Lower leg skin (tissue), 3 donors: ENCODE data around the gene HSP90B1.

Source experiments
- POLR2A ChIP-seq, 2 donors: fragments of 450-650 bp; IDR thresholded peaks; one replicate each; pipeline ENCODE4 v1.6.1; 2016 to 2017; ENCODE audit warnings: antibody characterized with exemption in 2 of 2, mild to moderate bottlenecking in 1 of 2, moderate library complexity in 1 of 2
- TF ChIP-seq, protein P1 (sequence below), 3 donors: fragments of 450-650 bp; IDR thresholded peaks; one replicate each; pipeline ENCODE4 v1.5.1; 2016; ENCODE audit warnings: antibody characterized with exemption in 3 of 3, mild to moderate bottlenecking in 3 of 3, moderate library complexity in 2 of 3

DNA sequence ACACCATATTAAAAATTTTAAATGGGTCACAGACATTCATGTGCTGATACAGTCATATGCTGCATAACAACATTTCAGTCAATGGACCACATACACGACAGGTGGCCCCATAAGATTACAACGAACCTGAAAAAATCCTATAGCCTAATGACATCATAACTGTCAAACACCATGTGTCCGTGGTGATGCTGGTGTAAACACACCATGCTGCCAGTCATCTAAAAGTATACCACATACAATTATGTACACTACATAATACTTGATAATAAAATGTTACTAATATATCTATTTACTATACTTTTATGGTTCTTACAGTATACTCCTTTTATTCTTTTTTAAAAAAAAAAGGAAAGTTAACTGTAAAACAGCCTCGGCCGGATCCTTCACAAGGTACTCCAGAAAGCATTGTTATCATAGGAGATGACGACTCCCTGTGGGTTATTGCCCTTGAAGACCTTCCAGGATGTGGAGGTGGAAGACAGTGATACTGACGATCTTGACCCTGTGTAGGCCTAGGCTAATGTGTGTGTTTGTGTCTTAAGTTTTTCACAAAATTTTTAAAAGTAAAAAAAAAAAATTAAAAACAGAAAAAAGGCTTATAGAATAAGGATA, 30.5 kb downstream of the HSP90B1 start:
- TF ChIP-seq, protein P1, sequence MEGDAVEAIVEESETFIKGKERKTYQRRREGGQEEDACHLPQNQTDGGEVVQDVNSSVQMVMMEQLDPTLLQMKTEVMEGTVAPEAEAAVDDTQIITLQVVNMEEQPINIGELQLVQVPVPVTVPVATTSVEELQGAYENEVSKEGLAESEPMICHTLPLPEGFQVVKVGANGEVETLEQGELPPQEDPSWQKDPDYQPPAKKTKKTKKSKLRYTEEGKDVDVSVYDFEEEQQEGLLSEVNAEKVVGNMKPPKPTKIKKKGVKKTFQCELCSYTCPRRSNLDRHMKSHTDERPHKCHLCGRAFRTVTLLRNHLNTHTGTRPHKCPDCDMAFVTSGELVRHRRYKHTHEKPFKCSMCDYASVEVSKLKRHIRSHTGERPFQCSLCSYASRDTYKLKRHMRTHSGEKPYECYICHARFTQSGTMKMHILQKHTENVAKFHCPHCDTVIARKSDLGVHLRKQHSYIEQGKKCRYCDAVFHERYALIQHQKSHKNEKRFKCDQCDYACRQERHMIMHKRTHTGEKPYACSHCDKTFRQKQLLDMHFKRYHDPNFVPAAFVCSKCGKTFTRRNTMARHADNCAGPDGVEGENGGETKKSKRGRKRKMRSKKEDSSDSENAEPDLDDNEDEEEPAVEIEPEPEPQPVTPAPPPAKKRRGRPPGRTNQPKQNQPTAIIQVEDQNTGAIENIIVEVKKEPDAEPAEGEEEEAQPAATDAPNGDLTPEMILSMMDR (IDR thresholded peaks at IDR 0.05) = no peak
- no peak for TF ChIP-seq POLR2A (IDR thresholded peaks at IDR 0.05)
